Liver (tissue), 3 donors: ENCODE results near the gene ODC1.

Source experiments
- CTCF ChIP-seq: fragments of 150-350 bp; IDR thresholded peaks from 2 replicates; pipeline ENCODE4 v1.5.1; 2017; ENCODE audit warnings: improper control_type of control experiment, low read depth, low read length; ENCODE audit not compliant: missing input control
- EGR1 ChIP-seq, 2 donors: IDR thresholded peaks; 2 replicates each; pipeline ENCODE4 v1.6.1; 2016 to 2018; ENCODE audit warnings: antibody characterized with exemption in 2 of 2, low read depth in 2 of 2
- YY1 ChIP-seq: IDR thresholded peaks from 2 replicates; pipeline ENCODE4 v1.6.1; 2016; ENCODE audit warnings: antibody characterized with exemption, mild to moderate bottlenecking
- donor health status: healthy.
- donor health status: healthy.

GRCh38 chr2:10430886-10431622 is 17.1 kb downstream of the ODC1 start:
- TF ChIP-seq CTCF (no peak), EGR1 (IDR thresholded peaks at IDR 0.05; ENCODE audit: low read depth in 2 of 2) (no peak), YY1 (no peak)
